Renal pelvis (tissue), 4 donors: ENCODE data around the gene WDR27. TPM values are rescaled to one million over a fixed set of nuclear protein-coding genes. Genes with fewer than 3 reads are reported as not detected.
"Not testable (repeated sequence)": the region's sequence is repeated elsewhere in the genome, so short reads cannot be mapped to it uniquely, and the experiment has no call there.

ENCODE experiments used
- DNase-seq: peaks from one replicate; pipeline ENCODE4 v3.0.0-alpha.2; 2013
- polyA plus RNA-seq, 3 donors: library from polyadenylated mRNA; unstranded; fragments of 120-200 nt; gene quantifications; one replicate each; pipeline ENCODE4 v1.2.1, GENCODE V29; 2013; ENCODE audit not compliant: insufficient read length in 3 of 3

Gene WDR27
- polyA plus RNA-seq, 3 donors, result 41.7 to 109 (median 100) TPM

GRCh38 chr6:169666441-169666840 is 35.4 kb downstream of the WDR27 start:
- DNase-seq, result no peak

- no peak for DNase-seq
These were observed 36.5 kb downstream of the WDR27 start for GRCh38 chr6:169665289-169665688.

- DNase-seq, result no peak
These were observed 37.6 kb downstream of the WDR27 start for GRCh38 chr6:169664227-169664626.

GRCh38 chr6:169663468-169663867 is 38.4 kb downstream of the WDR27 start:
- DNase-seq, result no peak

GRCh38 chr6:169661391-169661756 is 40.5 kb downstream of the WDR27 start:
- no peak for DNase-seq

- no peak for DNase-seq
These were observed 41.0 kb downstream of the WDR27 start for GRCh38 chr6:169660751-169661390.

- no peak for DNase-seq
These were observed 41.8 kb downstream of the WDR27 start for GRCh38 chr6:169659820-169660610.

- DNase-seq, result no peak
These were observed 44.6 kb downstream of the WDR27 start for GRCh38 chr6:169657284-169657610.

GRCh38 chr6:169656546-169657283 is 45.1 kb downstream of the WDR27 start:
- DNase-seq, result no peak

- DNase-seq, result peak; percentile 67
These were observed 47.0 kb downstream of the WDR27 start for GRCh38 chr6:169654598-169655391.

- no peak for DNase-seq
These were observed 48.1 kb downstream of the WDR27 start for GRCh38 chr6:169653691-169654090.

- no peak for DNase-seq
These were observed 48.9 kb downstream of the WDR27 start for GRCh38 chr6:169652896-169653295.

GRCh38 chr6:169651498-169651897 is 50.3 kb downstream of the WDR27 start:
- no peak for DNase-seq

- DNase-seq, result no peak
These were observed 50.9 kb downstream of the WDR27 start for GRCh38 chr6:169650959-169651292.

GRCh38 chr6:169650241-169650958 is 51.4 kb downstream of the WDR27 start:
- no peak for DNase-seq

GRCh38 chr6:169648617-169649016 is 53.2 kb downstream of the WDR27 start:
- no peak for DNase-seq

- DNase-seq, result no peak
These were observed 53.7 kb downstream of the WDR27 start for GRCh38 chr6:169648092-169648491.

GRCh38 chr6:169647637-169648036 is 54.2 kb downstream of the WDR27 start:
- DNase-seq, result no peak

GRCh38 chr6:169646906-169647567 is 54.8 kb downstream of the WDR27 start:
- no peak for DNase-seq

GRCh38 chr6:169645459-169645858 is 56.4 kb downstream of the WDR27 start:
- DNase-seq, result not testable (repeated sequence)

GRCh38 chr6:169643521-169643920 is 58.3 kb downstream of the WDR27 start:
- DNase-seq, result no peak
